Activated CD4-positive, alpha-beta T cell treated with anti-CD3 and anti-CD28 coated beads, Interleukin-2, Interleukin-4, amounts not matched to agents 100 ng/mL and 50 ng/mL, durations not matched to agents 16 hours and 8 hours (primary cell): ENCODE data around the gene FAM50B.

Source experiments
- DNase-seq: peaks from one replicate; pipeline ENCODE4 v3.0.0-alpha.2; 2020; ENCODE audit warnings: low spot score

Gene FAM50B

DNA sequence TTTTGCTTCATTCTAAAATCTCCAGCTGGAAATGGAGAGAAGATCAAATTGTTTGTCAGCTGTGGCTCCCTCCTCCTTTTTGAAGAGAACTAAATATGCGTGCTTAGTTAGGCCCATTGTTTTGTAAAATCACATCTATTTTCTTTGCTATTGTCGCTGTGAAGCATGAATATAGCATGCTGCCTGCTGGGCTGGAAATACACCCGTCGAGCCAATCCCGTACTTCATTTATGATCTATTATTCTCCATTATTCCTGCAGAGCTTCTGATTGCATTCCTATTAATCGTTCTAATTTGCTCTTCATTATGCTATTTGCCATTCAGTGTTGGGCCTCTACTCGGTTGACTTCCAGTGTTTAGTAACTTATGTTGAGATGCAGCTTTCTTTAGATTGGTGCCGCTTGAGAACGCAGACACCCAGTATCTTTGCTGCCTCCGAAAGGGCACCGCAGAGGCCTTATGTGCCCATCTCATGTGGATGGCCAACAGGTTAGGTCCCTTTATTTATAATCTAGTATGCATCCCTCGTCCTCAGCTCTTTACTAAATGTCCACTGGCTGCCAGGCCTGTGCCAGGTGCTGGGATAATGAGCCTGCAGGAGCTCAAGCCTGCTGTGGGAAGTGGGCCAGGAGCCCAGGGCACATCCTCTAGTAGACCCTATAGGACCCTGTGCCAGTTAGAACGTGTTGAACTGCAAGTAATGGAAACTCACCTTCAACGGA is 45.6 kb downstream of the FAM50B start:
- DNase-seq = no peak

DNA sequence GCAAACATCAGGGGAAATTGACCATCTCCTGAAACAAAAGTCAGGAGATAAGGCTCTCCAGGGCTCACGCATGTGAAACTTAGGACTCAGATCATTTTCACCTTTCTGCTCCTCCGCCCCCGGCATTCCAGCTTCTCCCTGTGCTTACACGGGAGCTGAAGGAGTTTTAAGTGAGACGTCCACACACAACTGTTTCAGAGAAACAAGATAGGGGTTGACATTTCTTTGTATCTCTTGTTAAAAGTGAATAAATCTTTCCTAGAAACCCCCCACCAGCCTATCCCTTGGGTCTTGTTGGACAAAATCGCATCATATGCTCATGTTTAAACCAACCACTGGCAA is 46.1 kb downstream of the FAM50B start:
- DNase-seq = no peak

DNA sequence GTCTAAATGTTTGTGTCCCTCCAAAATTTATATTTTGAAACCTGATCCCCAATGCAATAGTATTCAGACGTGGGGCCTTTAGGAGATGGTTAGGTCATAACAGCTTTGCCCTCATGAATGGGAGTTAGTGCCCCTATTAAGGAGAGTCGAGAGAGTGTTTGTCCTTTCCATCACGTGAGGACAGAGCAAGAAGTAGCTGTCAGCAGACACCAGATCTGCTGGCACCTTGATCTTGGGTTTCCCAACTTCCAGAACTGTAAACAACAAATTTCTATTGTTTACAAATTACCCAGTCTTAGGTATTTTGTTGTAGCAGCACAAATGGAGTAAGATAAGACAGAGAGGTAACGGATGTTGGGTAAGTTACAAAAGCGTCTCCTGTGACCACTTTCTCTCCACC is 46.6 kb downstream of the FAM50B start:
- no peak for DNase-seq

DNA sequence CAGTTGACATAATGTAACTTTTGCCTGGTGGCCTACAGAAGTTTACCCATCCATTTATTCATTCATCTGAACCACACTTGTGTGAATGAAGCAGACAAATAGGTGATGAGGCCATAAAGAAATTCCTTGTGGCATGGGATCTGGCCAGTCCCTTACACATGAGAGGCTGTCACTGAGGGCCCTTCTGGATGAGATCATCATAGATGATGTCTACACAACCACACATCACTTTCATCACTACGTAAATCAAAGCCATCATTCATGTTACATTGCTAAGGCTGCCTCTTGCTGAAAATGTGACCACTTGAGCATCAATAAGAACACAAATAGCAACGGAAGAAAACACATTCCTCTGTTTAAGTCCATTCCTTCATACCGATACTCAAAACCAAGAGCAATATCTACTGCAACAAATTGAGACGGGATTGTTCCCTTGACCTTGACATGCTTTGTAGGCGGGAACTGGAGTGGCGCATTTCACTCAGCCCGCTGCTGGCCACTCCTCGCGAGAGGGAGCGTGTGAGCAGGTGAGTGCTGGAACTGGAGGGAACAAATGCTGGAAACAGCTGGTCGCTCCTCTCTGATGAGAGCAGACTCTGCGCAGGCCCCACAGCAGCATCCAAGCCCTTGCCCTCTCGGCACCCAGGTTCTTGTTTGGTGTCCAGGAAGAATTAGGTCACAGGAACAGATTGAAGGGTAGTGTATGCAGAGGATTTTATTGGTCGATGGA is 49.3 kb downstream of the FAM50B start:
- no peak for DNase-seq

DNA sequence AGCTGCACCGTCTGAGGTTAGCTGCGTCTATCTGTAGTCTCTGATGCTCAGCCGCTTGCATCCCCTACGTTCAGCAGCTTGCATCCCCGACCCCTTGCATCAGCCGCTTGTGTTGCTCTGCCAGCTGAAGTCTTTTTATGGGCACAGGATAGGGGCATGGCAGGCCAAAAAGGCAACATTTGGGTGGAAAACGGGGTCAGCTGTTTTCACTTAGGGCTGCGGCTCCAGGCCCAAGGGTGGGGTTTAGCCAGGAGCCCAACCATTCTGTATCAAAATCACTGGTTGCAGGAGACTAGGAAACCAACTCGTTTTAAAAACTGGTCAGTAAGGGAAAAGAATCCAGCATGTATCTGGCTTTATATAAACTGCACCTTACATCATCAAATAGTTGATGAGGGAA is 49.9 kb downstream of the FAM50B start:
- DNase-seq = no peak

DNA sequence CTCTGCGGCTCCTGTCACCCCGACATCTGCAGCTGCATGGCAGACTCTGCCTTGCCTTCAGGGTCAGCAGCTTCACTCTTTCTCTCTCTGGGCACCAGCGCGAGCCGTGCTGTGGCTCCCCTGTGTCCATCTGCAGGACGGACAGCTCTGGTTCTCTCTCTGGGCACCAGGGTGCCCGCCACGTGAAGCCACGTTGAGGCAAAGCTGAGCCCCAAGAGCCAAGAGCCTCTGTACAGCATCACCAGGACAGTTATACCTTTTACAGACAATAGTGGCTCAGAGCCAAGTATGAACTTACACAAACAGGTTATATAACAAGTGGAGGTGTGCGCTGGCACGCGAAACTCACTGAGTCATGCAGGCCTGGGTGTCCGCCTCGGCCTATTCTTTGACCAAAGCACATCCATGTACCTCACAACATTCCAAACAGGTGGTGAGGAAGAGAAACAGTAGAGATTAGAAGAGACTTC is 50.8 kb downstream of the FAM50B start:
- DNase-seq = no peak
